CD4-positive, alpha-beta T cell (primary cell): ENCODE measurements around the gene NRDC. TPM values are rescaled to one million over a fixed set of nuclear protein-coding genes. Genes with fewer than 3 reads are reported as not detected.
"Not testable (repeated sequence)": the region's sequence is repeated elsewhere in the genome, so short reads cannot be mapped to it uniquely, and the experiment has no call there.

ENCODE experiments used
- ATAC-seq: fragments of 200-7000 bp; cut with Tn5 transposase; one replicate; pipeline ENCODE4 v1.10.0; 2022; ENCODE audit warnings: mild to moderate bottlenecking; ENCODE audit not compliant: poor library complexity
- CTCF ChIA-PET: fragments of 350-600 bp; sonication (Branson Sonifier 250); formaldehyde crosslinking; loops from one replicate; lab custom pipeline; 2021; ENCODE audit warnings: antibody characterized with exemption, inconsistent platforms; lab: Charles Lee
- POLR2A ChIA-PET: fragments of 350-600 bp; sonication (Branson Sonifier 250); formaldehyde crosslinking; loops from one replicate; lab custom pipeline; 2021; ENCODE audit warnings: antibody characterized with exemption, inconsistent platforms; lab: Charles Lee
- DNase-seq, 14 experiments: peaks; one replicate each; pipeline ENCODE4 v3.0.0-alpha.2; 2013 to 2020; ENCODE audit warnings: mixed read lengths in 2 of 14
- H3K27ac ChIP-seq, 2 donors: one replicate each; pipeline versions ENCODE4 v1.5.1 to v1.7.0; 2013; ENCODE audit warnings: low read length in 2 of 2, low read depth in 1 of 2, mild to moderate bottlenecking in 1 of 2
- H3K27me3 ChIP-seq, 2 experiments: 1 replicate in 1 of 2; 2 replicates in 1 of 2; pipeline versions ENCODE4 v1.6.1 to v1.7.0; 2013; ENCODE audit warnings: low read length in 2 of 2, control low read depth in 1 of 2, mild to moderate bottlenecking in 1 of 2, moderate library complexity in 1 of 2; ENCODE audit not compliant: insufficient read depth in 2 of 2, control insufficient read depth in 1 of 2
- H3K36me3 ChIP-seq: one replicate; pipeline ENCODE4 v1.6.1; 2013; ENCODE audit warnings: low read length, control low read depth; ENCODE audit not compliant: insufficient read depth
- H3K4me1 ChIP-seq: one replicate; pipeline ENCODE4 v1.6.1; 2013; ENCODE audit warnings: low read length, control low read depth; ENCODE audit not compliant: insufficient read depth
- H3K4me3 ChIP-seq: one replicate; pipeline ENCODE4 v1.5.1; 2013; ENCODE audit warnings: mild to moderate bottlenecking, low read length, moderate library complexity
- H3K9me3 ChIP-seq, 2 experiments: 1 replicate in 1 of 2; 2 replicates in 1 of 2; pipeline versions ENCODE4 v1.6.1 to v1.7.0; 2013; ENCODE audit warnings: low read length in 2 of 2, mild to moderate bottlenecking in 2 of 2, control low read depth in 1 of 2, moderate library complexity in 1 of 2; ENCODE audit not compliant: control insufficient read depth in 1 of 2, insufficient read depth in 1 of 2
- H3K27ac Mint-ChIP-seq: one replicate; pipeline ENCODE4 v1.8.0; 2020; ENCODE audit warnings: mixed read lengths
- H3K27me3 Mint-ChIP-seq: one replicate; pipeline ENCODE4 v1.8.0; 2021; ENCODE audit warnings: mixed read lengths
- H3K36me3 Mint-ChIP-seq: one replicate; pipeline ENCODE4 v1.8.0; 2021; ENCODE audit warnings: low read depth, mixed read lengths
- H3K4me1 Mint-ChIP-seq: one replicate; pipeline ENCODE4 v1.8.0; 2021; ENCODE audit warnings: low read depth, mixed read lengths
- H3K4me3 Mint-ChIP-seq: one replicate; pipeline ENCODE4 v1.8.0; 2020; ENCODE audit warnings: mild to moderate bottlenecking, mixed read lengths
- H3K9me3 Mint-ChIP-seq: one replicate; pipeline ENCODE4 v1.8.0; 2020; ENCODE audit warnings: mixed read lengths
- intact Hi-C, 2 experiments: fragments of 100-400 bp; cut with DNase I in 1 of 2; cut with micrococcal nuclease in 1 of 2; formaldehyde crosslinking; loops; one replicate each; pipeline versions ENCODE4 v1.15.1 to v1.9.0; 2023 to 2025; cut with DNase I, micrococcal nuclease
- total RNA-seq, 174 experiments: library from RNA in 2 of 174; stranded (reverse) in 2 of 174; gene quantifications; one replicate each; pipeline ENCODE4 v1.2.3 and lab custom pipeline; 2021 to 2026
- TF ChIP-seq, protein P1 (sequence below): fragments of 200-600 bp; IDR thresholded peaks from one replicate; pipeline ENCODE4 v1.8.0; 2022; ENCODE audit warnings: antibody characterized with exemption, mild to moderate bottlenecking

The NRDC gene
- total RNA-seq, 2 experiments from 2014 or later: 59.0 to 62.4 TPM

DNA sequence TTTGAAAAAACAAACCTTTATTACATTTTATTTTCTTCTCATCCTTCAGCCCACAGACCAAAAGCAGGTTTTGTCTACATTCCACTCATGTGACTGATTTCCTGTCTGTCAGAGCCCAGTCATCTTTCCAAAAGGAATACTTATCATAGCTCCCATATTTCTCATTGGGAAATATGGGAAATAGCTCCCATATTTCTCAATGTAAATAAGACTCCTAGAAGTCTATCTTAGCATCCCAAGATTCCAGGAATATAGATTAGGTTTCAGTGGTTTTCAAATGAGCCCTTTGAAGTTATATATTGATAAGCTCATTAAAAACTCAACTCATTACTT lies 19.1 kb upstream of the NRDC start:
- peaks cover 65% of the 10 kb centered on the region for H3K27me3 Mint-ChIP-seq
- ChIA-PET POLR2A (no interaction called here), CTCF (interaction anchor here (0.6 to 2.0 kb wide), 5 partner anchors 57 to 950 kb away, joined by 3 to 6 read pairs (median 3); no protein-coding TSS in a partner anchor)
- Histone ChIP-seq H3K36me3 (no peaks in the 10 kb centered on the region), H3K4me1 (no peaks in the 10 kb centered on the region), H3K9me3 (no peaks in the 10 kb centered on the region), H3K27me3 (peaks cover 9 to 15% of the 10 kb centered on the region in 2 experiments), H3K27ac (no peak overlapping the region), H3K4me3 (no peak overlapping the region)
- intact Hi-C loops: loop anchor here (1.0 to 5.0 kb wide), 5 partner anchors 105 to 1285 kb away; no protein-coding TSS in a partner anchor
- DNase-seq (no peak), ATAC-seq (no peak)
- H3K9me3 Mint-ChIP-seq: no peaks in the 10 kb centered on the region
- TF ChIP-seq, protein P1, sequence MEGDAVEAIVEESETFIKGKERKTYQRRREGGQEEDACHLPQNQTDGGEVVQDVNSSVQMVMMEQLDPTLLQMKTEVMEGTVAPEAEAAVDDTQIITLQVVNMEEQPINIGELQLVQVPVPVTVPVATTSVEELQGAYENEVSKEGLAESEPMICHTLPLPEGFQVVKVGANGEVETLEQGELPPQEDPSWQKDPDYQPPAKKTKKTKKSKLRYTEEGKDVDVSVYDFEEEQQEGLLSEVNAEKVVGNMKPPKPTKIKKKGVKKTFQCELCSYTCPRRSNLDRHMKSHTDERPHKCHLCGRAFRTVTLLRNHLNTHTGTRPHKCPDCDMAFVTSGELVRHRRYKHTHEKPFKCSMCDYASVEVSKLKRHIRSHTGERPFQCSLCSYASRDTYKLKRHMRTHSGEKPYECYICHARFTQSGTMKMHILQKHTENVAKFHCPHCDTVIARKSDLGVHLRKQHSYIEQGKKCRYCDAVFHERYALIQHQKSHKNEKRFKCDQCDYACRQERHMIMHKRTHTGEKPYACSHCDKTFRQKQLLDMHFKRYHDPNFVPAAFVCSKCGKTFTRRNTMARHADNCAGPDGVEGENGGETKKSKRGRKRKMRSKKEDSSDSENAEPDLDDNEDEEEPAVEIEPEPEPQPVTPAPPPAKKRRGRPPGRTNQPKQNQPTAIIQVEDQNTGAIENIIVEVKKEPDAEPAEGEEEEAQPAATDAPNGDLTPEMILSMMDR: no peak
- no peak overlapping the region for H3K4me3 Mint-ChIP-seq
- no peak overlapping the region for H3K27ac Mint-ChIP-seq
- H3K36me3 Mint-ChIP-seq: no peaks in the 10 kb centered on the region
- H3K4me1 Mint-ChIP-seq: no peaks in the 10 kb centered on the region

DNA sequence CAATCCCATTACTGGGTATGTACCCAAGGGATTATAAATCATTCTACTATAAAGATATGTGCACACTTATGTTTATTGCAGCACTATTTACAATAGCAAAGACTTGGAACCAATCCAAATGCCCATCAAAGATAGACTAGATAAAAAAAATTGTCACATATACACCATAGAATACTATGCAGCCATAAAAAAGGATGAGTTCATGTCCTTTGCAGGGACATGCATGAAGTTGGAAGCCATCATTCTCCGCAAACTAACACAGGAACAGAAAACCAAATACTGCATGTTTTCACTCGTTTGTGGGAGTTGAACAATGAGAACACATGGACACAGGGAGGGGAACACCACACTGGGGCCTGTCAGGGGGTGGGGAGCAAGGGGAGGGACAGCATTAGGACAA lies 16.2 kb upstream of the NRDC start:
- H3K36me3 ChIP-seq, H3K9me3 ChIP-seq, H3K4me3 ChIP-seq, H3K27ac Mint-ChIP-seq, DNase-seq, CTCF ChIA-PET, H3K9me3 Mint-ChIP-seq, H3K4me3 Mint-ChIP-seq, H3K4me1 ChIP-seq, ATAC-seq, H3K36me3 Mint-ChIP-seq, H3K27ac ChIP-seq, H3K4me1 Mint-ChIP-seq, POLR2A ChIA-PET: not testable (repeated sequence)
- intact Hi-C loops: loop anchor here in 1 of 2 experiments (5.0 kb wide), 2 partner anchors 403 to 853 kb away; no protein-coding TSS in a partner anchor
- H3K27me3 Mint-ChIP-seq: peaks cover 81% of the 10 kb centered on the region
- H3K27me3 ChIP-seq: peaks cover 19 to 21% of the 10 kb centered on the region in 2 experiments

DNA sequence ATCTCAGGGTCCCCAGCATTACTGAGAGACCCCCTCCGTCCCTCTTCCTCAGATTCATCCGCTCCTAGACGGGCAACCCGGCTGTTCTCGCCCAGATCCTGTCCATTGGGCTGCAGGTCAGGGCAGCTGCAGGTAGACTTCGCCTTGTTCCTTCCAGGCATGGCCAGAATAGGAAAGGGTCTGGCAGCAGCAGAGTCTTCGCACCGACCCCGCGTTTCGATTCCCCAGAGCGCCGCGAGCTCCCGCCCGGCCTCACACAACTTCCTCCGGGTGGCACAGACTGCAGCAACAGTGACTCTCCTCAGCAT lies 265 bp downstream of the NRDC start:
- TF ChIP-seq, protein P1: no peak
- Mint-ChIP-seq H3K27me3 (peaks cover 11% of the 10 kb centered on the region), H3K4me3 (no peak overlapping the region), H3K36me3 (peaks cover 10% of the 10 kb centered on the region), H3K4me1 (peaks cover 28% of the 10 kb centered on the region), H3K27ac (no peak overlapping the region), H3K9me3 (no peaks in the 10 kb centered on the region)
- Histone ChIP-seq H3K9me3 (no peaks in the 10 kb centered on the region), H3K27ac (peak overlapping the region; percentile 85 to 89), H3K4me1 (peaks cover 33% of the 10 kb centered on the region), H3K36me3 (peaks cover 6% of the 10 kb centered on the region), H3K27me3 (peaks cover 0 to 1% of the 10 kb centered on the region in 2 experiments), H3K4me3 (peak overlapping the region; percentile 68)
- intact Hi-C loops: loop anchor here (1.0 to 5.0 kb wide), 9 partner anchors 15 to 1137 kb away; partner anchors contain the start of genes CC2D1B (in 1 of the 2), OSBPL9 (in 1 of the 2), RNF11 (in 1 of the 2) and ZYG11B (in 1 of the 2)
- CTCF ChIA-PET: no interaction called here
- DNase-seq: no peak
- ATAC-seq: no peak
- POLR2A ChIA-PET: interaction anchor here (0.8 to 2.1 kb wide), 5 partner anchors 9 to 909 kb away, joined by 3 to 8 read pairs (median 5); partner anchors contain the start of gene CDKN2C
